ENCODE results near the gene DNM3. TPM values are rescaled to one million over a fixed set of nuclear protein-coding genes. Genes with fewer than 3 reads are reported as not detected.

DNM3 gene
- total and polyA plus RNA-seq, 2 of the 8 experiments (the other 6 are each of a cell fraction or from before 2014, with no cell fraction given) = 2.0 to 8.5 TPM

- TF ChIP-seq BRCA1 (IDR thresholded peaks at IDR 0.05; ENCODE audit: low read depth, low read length) (no peak), HDAC2 (IDR thresholded peaks at IDR 0.05; ENCODE audit: borderline replicate concordance in 1 of 2, low read depth in 2 of 2, low read length in 2 of 2) (no peak), CHD2 (IDR thresholded peaks at IDR 0.05; ENCODE audit: low read length) (no peak), POLR2AphosphoS5 (IDR thresholded peaks at IDR 0.05; ENCODE audit: low read depth, low read length) (no peak), SRF (IDR thresholded peaks at IDR 0.05; ENCODE audit: low read depth, low read length) (no peak)
These were observed 25.9 kb downstream of the DNM3 start (continued) for GRCh38 chr1:171867236-171867635.

Measured in H1 (cell line).